ENCODE data around the gene CRYGC. TPM values are rescaled to one million over a fixed set of nuclear protein-coding genes. Genes with fewer than 3 reads are reported as not detected.
"Not testable (repeated sequence)": the region's sequence is repeated elsewhere in the genome, so short reads cannot be mapped to it uniquely, and the experiment has no call there.

CRYGC gene
- total and polyA plus RNA-seq, 3 donors from 2014 or later: 2.2 to 2.7 TPM; not detected in 1

- H3K4me3 ChIP-seq: no peak overlapping the region
- intact Hi-C loops (cut with DNase I; ENCODE audit: low total_unique reads): no loop called here
- no peaks in the 10 kb centered on the region for H3K4me1 ChIP-seq
- no peak overlapping the region for H3K27ac ChIP-seq
- no peak for DNase-seq
- no peaks in the 10 kb centered on the region for H3K27me3 ChIP-seq
- TF ChIP-seq CTCF (IDR thresholded peaks at IDR 0.05) (no peak), POLR2A (IDR thresholded peaks at IDR 0.05) (no peak)
- no peaks in the 10 kb centered on the region for H3K36me3 ChIP-seq (ENCODE audit: low read depth, missing control alignments)
- WGBS, 2 donors: 59 to 66% methylated on average over 10 of the region's 10 CpGs
- no peaks in the 10 kb centered on the region for H3K9me3 ChIP-seq
Measured at GRCh38 chr2:208101716-208102631, 27.7 kb downstream of the CRYGC start.

GRCh38 chr2:208099682-208100470, 29.8 kb downstream of the CRYGC start:
- Histone ChIP-seq H3K27me3 (no peaks in the 10 kb centered on the region), H3K9me3 (no peaks in the 10 kb centered on the region), H3K4me3 (no peak overlapping the region), H3K27ac (no peak overlapping the region), H3K4me1 (no peaks in the 10 kb centered on the region), H3K36me3 (ENCODE audit: low read depth, missing control alignments) (no peaks in the 10 kb centered on the region)
- TF ChIP-seq POLR2A (IDR thresholded peaks at IDR 0.05) (no peak), CTCF (IDR thresholded peaks at IDR 0.05) (no peak)
- intact Hi-C loops (cut with DNase I; ENCODE audit: low total_unique reads): no loop called here
- DNase-seq: no peak
- WGBS, 2 donors: 76 to 81% methylated on average over 13 of the region's 13 CpGs

- H3K4me3 ChIP-seq; H3K27me3 ChIP-seq; H3K9me3 ChIP-seq; intact Hi-C loops (cut with DNase I; ENCODE audit: low total_unique reads); H3K36me3 ChIP-seq (ENCODE audit: low read depth, missing control alignments); H3K27ac ChIP-seq; DNase-seq; H3K4me1 ChIP-seq: not testable (repeated sequence)
- 89 to 96% methylated on average over 1 of the region's 1 CpG for WGBS, 2 donors
Measured at GRCh38 chr2:208098701-208099100, 30.9 kb downstream of the CRYGC start.

GRCh38 chr2:208098267-208098666, 31.4 kb downstream of the CRYGC start:
- Histone ChIP-seq H3K9me3 (no peaks in the 10 kb centered on the region), H3K4me1 (no peaks in the 10 kb centered on the region), H3K27me3 (no peaks in the 10 kb centered on the region), H3K4me3 (no peak overlapping the region), H3K27ac (no peak overlapping the region), H3K36me3 (ENCODE audit: low read depth, missing control alignments) (no peaks in the 10 kb centered on the region)
- WGBS, 2 donors: 51 to 60% methylated on average over 2 of the region's 2 CpGs
- intact Hi-C loops (cut with DNase I; ENCODE audit: low total_unique reads): no loop called here
- no peak for DNase-seq
- no peak for TF ChIP-seq POLR2A (IDR thresholded peaks at IDR 0.05)

- no peak for TF ChIP-seq CTCF (IDR thresholded peaks at IDR 0.05)
- no peak for TF ChIP-seq POLR2A (IDR thresholded peaks at IDR 0.05)
- intact Hi-C loops (cut with DNase I; ENCODE audit: low total_unique reads): no loop called here
- no peak overlapping the region for H3K27ac ChIP-seq
- WGBS, 2 donors: 75 to 81% methylated on average over 5 of the region's 5 CpGs
- no peaks in the 10 kb centered on the region for H3K9me3 ChIP-seq
- no peaks in the 10 kb centered on the region for H3K4me1 ChIP-seq
- no peak overlapping the region for H3K4me3 ChIP-seq
- DNase-seq: no peak
- H3K36me3 ChIP-seq (ENCODE audit: low read depth, missing control alignments): no peaks in the 10 kb centered on the region
- H3K27me3 ChIP-seq: no peaks in the 10 kb centered on the region
Measured at GRCh38 chr2:208097801-208098200, 31.8 kb downstream of the CRYGC start.

All from testis (tissue), 3 donors.